A549 treated with GW870086 at 1 μM for 4 hours (cell line): Measurements from ENCODE around the gene FBXO2. TPM values are rescaled to one million over a fixed set of nuclear protein-coding genes. Genes with fewer than 3 reads are reported as not detected.

Experiments
- total RNA-seq: library from RNA; stranded (reverse); fragments of 200-300 nt; extraction: Qiagen RNA extraction; gene quantifications from 5 replicates; pipeline ENCODE4 v1.2.3, GENCODE V29; 2022; ENCODE audit warnings: low read depth

FBXO2 gene
- total RNA-seq: 6.3 to 9.6 TPM (median 9.2 TPM) in 5 replicates

GRCh38 chr1:11654137-11654938, at the start of gene FBXO2, which contains the start of gene FBXO44:
Gene FBXO2, minus strand, starts transcription at chr1:11654429. Its CDS starts 89 bp downstream, at chr1:11654340.
Gene FBXO44, plus strand, starts transcription at chr1:11654877. Its CDS starts 959 bp downstream, at chr1:11655836.

GRCh38 chr1:11691302-11691914, 37.2 kb upstream of the FBXO2 start, which contains the start of gene DRAXIN:
Gene DRAXIN, plus strand, starts transcription at chr1:11691710. Its CDS starts 14,549 bp downstream, at chr1:11706259.

DNA sequence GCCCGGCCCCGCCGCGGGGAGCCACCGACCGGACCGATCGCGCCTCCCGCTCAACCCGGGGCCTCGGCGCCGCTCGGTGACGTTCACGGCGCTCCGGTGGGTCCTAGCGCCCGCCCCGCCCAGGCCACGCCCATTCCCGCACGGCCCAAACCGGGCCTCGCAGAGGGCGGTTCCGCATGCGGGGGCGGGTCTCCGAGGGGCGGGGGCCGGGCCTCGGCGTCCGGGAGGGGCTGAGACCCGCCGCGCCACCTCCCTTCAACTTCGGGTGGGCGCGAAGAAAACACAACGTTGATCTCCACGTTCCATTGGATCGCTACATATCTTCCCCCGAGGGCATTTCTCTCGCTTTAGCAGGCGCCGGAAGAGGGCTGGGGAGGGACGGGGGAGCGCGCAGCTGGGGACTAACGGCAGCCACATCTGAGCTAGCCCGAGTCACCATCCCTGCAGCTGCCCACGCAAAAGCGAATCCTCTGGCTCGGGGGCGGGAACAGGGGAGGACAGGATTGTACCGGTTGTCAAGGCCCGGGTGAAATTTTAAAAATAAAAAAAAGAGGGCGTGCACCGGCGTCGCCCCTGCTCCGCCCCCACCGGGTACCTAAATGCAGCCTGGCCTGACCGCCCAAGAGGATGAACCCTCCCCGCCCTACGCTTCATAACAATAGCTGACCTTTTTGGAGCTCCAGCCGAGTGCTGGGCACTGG, 27.0 kb upstream of the FBXO2 start, which contains the start of gene MAD2L2:
TSS of gene MAD2L2 (minus strand) at position 78 of the 701 bp plus-strand sequence. CDS start 547 bp downstream, outside the sequence.

Other genes starting within 250 kb of the FBXO2 start
- 0.13 to 0.41 TPM (median 0.20 TPM) in 5 replicates for gene DISP3, start 175.3 kb downstream of the FBXO2 start, total RNA-seq
- 12.8 to 16.8 TPM (median 15.9 TPM) in 5 replicates for gene FBXO44, start 448 bp upstream of the FBXO2 start, total RNA-seq
- gene FBXO6, start 9.8 kb upstream of the FBXO2 start, total RNA-seq: 5.9 to 9.4 TPM (median 8.5 TPM) in 5 replicates
- 45.4 to 53.3 TPM (median 51.3 TPM) in 5 replicates for gene MAD2L2, start 26.7 kb upstream of the FBXO2 start, total RNA-seq
- gene DRAXIN, start 37.3 kb upstream of the FBXO2 start, total RNA-seq: 0.03 to 0.14 TPM (median 0.07 TPM) in 5 replicates
- 77.2 to 116 TPM (median 99.3 TPM) in 5 replicates for gene AGTRAP, start 81.7 kb upstream of the FBXO2 start, total RNA-seq
- not detected in 5 replicates for gene C1orf167, start 107.8 kb upstream of the FBXO2 start, total RNA-seq
- gene MTHFR, start 151.5 kb upstream of the FBXO2 start, total RNA-seq: 3.9 to 4.9 TPM (median 4.0 TPM) in 5 replicates
- gene CLCN6, start 151.8 kb upstream of the FBXO2 start, total RNA-seq: 4.7 to 6.7 TPM (median 5.3 TPM) in 5 replicates
- gene NPPA, start 193.4 kb upstream of the FBXO2 start, total RNA-seq: not detected in 5 replicates
- 0.24 TPM in 1 of 5 replicates, not detected in the others for gene NPPB, start 204.5 kb upstream of the FBXO2 start, total RNA-seq